Gastroesophageal sphincter (tissue), 4 donors: ENCODE data around the gene EEF2K. TPM values are rescaled to one million over a fixed set of nuclear protein-coding genes. Genes with fewer than 3 reads are reported as not detected.

Experiments
- ATAC-seq: fragments of 150-250 bp; one replicate; pipeline ENCODE4 v1.9.1; 2016; ENCODE audit warnings: mild to moderate bottlenecking, moderate library complexity
- H3K27ac ChIP-seq, 4 donors: fragments of 200-600 bp; sonication (generic) in 3 of 4; 1 replicate in 3 of 4; 2 replicates in 1 of 4; pipeline ENCODE4 v1.5.1; 2016 to 2019
- H3K27me3 ChIP-seq: fragments of 200-600 bp; sonication (generic); one replicate; pipeline ENCODE4 v1.5.1; 2019
- H3K36me3 ChIP-seq, 2 donors: fragments of 200-600 bp; sonication (generic); one replicate each; pipeline ENCODE4 v1.5.1; 2019; ENCODE audit warnings: control low read depth in 1 of 2
- H3K4me1 ChIP-seq, 3 donors: fragments of 200-600 bp; sonication (generic); 1 replicate in 2 of 3; 2 replicates in 1 of 3; pipeline ENCODE4 v1.5.1; 2016 to 2019; ENCODE audit warnings: control low read depth in 2 of 3
- H3K4me3 ChIP-seq, 2 donors: fragments of 200-600 bp; sonication (generic); one replicate each; pipeline ENCODE4 v1.5.1; 2019; ENCODE audit warnings: mild to moderate bottlenecking in 1 of 2, moderate library complexity in 1 of 2
- H3K9me3 ChIP-seq, 3 donors: fragments of 200-600 bp; sonication (generic); one replicate each; pipeline ENCODE4 v1.5.1; 2017 to 2019; ENCODE audit warnings: control low read depth in 2 of 3
- EP300 ChIP-seq: sonication (generic); formaldehyde crosslinking; IDR thresholded peaks from one replicate; pipeline ENCODE4 v1.6.1; 2017; ENCODE audit warnings: antibody characterized with exemption, mild to moderate bottlenecking
- POLR2A ChIP-seq, 2 donors: fragments of 450-650 bp; IDR thresholded peaks; one replicate each; pipeline ENCODE4 v1.6.1; 2017; ENCODE audit warnings: antibody characterized with exemption in 2 of 2, mild to moderate bottlenecking in 2 of 2, moderate library complexity in 1 of 2
- POLR2AphosphoS5 ChIP-seq: sonication (generic); formaldehyde crosslinking; IDR thresholded peaks from one replicate; pipeline ENCODE4 v1.6.1; 2017; ENCODE audit warnings: antibody characterized with exemption
- WGBS, 2 donors: methylation state at CpG; one replicate each; pipeline ENCODE4 v1.1.5; 2018; ENCODE audit warnings: low coverage in 1 of 2; 5-methylcytosine and 5-hydroxymethylcytosine counted together
- total RNA-seq, 4 donors: library from RNA; depleted of rRNA; stranded (reverse); fragments of >200 nt; gene quantifications; one replicate each; pipeline ENCODE4 v1.1.0, GENCODE V29; 2016
- TF ChIP-seq, protein P1 (sequence below), 4 experiments: fragments of 200-600 bp in 2 of 4; fragments of 450-650 bp in 2 of 4; sonication (generic) in 1 of 4; IDR thresholded peaks; one replicate each; pipeline ENCODE4 v1.5.1; 2017 to 2019; ENCODE audit warnings: antibody characterized with exemption in 4 of 4, mild to moderate bottlenecking in 2 of 4, moderate library complexity in 2 of 4

EEF2K gene
- total RNA-seq, 4 donors from 2014 or later, result 31.3 to 38.9 (median 34.8) TPM

DNA sequence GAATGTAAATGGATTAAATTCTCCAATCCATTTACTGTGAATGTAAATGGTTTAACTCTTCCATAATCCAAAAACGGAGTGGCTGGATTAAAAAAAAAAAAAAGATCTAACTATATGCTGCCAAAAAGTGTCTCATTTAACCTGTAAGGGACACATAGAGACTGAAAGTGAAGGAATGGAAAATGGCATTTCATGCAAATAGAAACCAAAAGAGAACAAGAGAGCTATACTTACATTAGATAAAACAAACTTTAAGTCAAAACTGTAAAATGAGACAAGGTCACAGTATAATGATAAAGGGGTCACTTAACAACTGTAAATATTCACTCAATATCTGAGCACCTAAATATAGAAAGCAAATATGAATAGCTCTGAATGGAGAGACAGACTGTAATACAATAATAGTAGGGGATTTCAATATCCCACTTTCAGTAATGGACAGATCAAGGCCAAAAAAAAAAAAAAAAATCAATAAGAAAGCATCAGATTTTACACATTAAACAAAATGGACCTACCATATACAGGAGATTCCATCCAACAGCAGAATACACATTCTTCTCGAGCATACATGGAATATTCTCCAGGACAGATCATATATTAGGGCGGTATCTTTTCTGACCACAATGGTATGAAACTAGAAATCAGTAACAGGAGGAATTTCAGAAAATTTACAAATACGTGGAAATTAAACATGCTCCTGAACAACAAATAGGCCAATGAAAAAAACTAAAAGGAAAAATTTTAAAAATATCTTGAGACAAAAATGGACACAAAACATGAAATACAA lies 132.0 kb downstream of the EEF2K start:
- no peak overlapping the region for H3K4me3 ChIP-seq
- no peaks in the 10 kb centered on the region for H3K4me1 ChIP-seq
- H3K9me3 ChIP-seq, result peaks cover 0 to 24% (median 0%) of the 10 kb centered on the region in 3 donors
- no peaks in the 10 kb centered on the region for H3K27me3 ChIP-seq
- TF ChIP-seq, protein P1, sequence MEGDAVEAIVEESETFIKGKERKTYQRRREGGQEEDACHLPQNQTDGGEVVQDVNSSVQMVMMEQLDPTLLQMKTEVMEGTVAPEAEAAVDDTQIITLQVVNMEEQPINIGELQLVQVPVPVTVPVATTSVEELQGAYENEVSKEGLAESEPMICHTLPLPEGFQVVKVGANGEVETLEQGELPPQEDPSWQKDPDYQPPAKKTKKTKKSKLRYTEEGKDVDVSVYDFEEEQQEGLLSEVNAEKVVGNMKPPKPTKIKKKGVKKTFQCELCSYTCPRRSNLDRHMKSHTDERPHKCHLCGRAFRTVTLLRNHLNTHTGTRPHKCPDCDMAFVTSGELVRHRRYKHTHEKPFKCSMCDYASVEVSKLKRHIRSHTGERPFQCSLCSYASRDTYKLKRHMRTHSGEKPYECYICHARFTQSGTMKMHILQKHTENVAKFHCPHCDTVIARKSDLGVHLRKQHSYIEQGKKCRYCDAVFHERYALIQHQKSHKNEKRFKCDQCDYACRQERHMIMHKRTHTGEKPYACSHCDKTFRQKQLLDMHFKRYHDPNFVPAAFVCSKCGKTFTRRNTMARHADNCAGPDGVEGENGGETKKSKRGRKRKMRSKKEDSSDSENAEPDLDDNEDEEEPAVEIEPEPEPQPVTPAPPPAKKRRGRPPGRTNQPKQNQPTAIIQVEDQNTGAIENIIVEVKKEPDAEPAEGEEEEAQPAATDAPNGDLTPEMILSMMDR (IDR thresholded peaks at IDR 0.05), result no peak
- TF ChIP-seq POLR2AphosphoS5, result no peak
- no peak for TF ChIP-seq EP300
- no peak for TF ChIP-seq POLR2A (IDR thresholded peaks at IDR 0.05)
- peaks cover 0 to 51% of the 10 kb centered on the region in 2 donors for H3K36me3 ChIP-seq
- WGBS, 2 donors, result 93 to 94% methylated on average over 4 of the region's 4 CpGs
- H3K27ac ChIP-seq, result no peak overlapping the region
- ATAC-seq, result no peak

Other genes with a start within 250 kb of the EEF2K start
- not detected for gene PDZD9, start 205.2 kb upstream of the EEF2K start, total RNA-seq
- 10 to 100 TPM; 14.9 to 26.9 (median 24.1) TPM for gene MOSMO, start 198.2 kb upstream of the EEF2K start, total RNA-seq
- gene VWA3A, start 113.7 kb upstream of the EEF2K start, total RNA-seq, result under 1 TPM in 2 of 4 donors, not detected in 2; 0.35 to 0.40 TPM
- not detected for gene SDR42E2, start 43.8 kb upstream of the EEF2K start, total RNA-seq
- gene POLR3E, start 91.1 kb downstream of the EEF2K start, total RNA-seq, result 10 to 100 TPM; 34.9 to 55.4 (median 48.3) TPM
- gene CDR2, start 168.3 kb downstream of the EEF2K start, total RNA-seq, result 10 to 100 TPM; 36.1 to 48.3 (median 41.7) TPM